ENCODE measurements around the gene RPP25.
"Not testable (repeated sequence)": the region's sequence is repeated elsewhere in the genome, so short reads cannot be mapped to it uniquely, and the experiment has no call there.

The RPP25 gene

DNA sequence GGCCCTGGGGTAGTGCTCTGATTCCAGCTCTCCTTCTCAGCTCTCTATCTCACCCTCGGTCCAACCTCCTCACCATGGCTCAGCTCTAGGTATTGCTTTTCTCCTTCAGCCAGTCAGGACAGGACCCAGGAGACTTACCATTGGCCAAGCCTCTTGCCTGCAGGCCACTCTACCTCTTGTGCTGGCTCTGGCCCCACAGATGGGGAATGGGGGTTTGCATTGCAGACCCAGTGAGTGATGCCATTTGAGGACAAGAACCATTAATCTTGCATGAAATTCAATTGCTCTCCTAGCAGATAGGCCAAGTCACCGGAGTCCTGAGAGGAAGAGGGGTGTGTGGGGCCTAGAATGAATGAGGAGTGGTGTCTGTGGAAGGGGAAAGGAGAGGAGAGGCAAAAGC, 6.1 kb upstream of the RPP25 start:
- DNase-seq (ENCODE audit: low read depth in 2 of 2): no peak

DNA sequence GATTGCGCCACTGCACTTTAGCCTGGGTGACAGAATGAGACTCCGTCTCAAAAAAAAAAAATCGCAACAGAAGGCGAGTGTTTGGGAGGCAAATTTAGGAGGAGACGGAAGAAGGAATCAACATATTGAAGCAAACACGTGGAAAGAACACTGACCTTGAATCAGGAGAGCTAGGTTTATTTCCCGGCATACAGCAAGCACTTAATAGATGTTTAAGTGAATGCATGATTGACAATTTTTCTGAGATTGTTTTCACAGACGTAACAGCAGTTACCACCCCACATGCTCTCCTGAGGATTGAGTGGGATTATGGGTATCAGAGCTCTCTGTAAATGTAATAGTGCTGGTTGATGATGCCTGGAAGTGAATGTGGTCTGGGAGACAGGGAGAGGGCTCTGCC, 5.6 kb upstream of the RPP25 start:
- DNase-seq (ENCODE audit: low read depth in 2 of 2): no peak

DNA sequence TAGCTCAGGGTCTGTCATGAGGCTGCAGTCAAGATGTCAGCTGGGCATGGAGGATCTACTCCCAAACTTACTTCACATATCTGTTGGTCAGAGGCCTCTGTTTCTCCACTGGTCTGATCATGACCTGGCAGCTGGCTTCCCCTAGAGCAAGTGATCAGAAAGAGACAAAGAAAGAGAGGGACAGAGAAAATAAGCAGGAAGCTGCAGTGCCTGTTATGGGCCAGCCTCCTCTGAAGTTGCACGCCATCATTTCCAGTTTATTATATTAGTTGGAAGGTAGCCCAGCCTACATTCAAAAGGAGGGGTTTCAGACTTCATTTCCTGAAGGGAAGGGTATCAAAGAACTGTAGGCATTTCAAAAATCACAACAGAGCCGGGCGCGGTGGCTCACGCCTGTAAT, 5.0 kb upstream of the RPP25 start:
- no peak for DNase-seq (ENCODE audit: low read depth in 2 of 2)

DNA sequence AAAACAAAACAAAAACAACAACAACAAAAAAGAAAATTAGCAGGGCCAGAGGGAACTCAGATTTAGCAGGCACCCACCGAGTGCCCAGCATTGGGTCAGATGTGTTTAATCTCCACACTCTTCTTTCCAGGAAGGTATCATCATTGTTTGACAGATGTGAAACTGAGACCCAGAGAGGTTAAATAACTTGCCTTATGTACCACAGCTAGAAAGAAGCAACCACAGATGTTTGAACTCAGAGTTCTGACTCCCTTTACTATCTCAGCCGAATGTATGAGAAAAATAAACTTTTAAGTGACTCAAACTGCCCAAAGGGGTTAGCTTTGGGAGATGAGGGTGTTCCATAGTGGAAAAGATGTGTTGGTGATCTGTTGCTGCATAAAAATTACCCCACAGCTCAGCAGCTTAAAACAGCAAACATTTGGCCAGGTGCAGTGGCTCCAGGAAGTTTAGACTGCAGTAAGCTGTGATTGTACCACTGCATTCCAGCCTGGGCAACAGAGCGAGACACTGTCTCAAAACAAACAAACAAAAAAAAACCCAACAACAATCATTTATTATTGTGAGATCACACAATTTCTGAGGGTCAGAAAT, 4.5 kb upstream of the RPP25 start:
- no peak for DNase-seq (ENCODE audit: low read depth in 2 of 2)

DNA sequence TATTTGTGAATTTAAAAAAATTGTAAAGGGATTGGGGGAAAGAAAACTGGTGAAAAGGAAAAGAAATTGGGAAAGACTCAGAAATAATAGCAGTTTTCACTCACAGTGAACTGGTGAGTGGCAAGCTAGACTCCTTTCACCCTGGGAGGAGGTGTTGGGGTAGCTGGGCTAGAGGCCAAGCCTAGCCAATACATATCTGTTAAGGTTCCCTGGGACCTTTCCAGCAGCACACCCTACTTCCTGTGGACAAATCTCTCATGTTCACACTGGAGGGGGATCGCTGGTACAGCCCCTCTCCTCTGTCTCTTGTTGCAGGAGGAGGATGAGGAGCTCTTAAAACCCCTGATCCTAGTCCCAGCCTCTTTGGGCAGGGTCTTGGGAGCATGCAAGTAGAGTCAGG, 3.7 kb upstream of the RPP25 start:
- no peak for DNase-seq (ENCODE audit: low read depth in 2 of 2)

DNA sequence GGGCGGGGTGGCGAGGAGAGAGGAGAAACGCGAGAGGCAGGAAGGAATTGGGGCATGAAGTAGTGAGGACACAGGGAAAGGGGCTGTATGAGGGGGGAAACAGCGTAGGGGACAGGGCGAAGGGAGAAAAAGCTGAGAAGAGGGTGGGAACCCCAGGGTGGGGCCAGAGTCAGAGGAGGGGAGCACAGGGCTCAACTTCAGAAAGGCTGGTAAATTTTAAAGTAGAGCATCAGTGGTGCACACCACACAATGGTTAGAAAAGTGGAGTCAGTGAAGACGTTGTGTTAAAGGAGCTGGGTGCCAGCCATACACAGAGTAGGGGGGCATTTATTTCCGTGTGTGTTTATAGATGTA, 3.0 kb upstream of the RPP25 start:
- DNase-seq (ENCODE audit: low read depth in 2 of 2): no peak

DNA sequence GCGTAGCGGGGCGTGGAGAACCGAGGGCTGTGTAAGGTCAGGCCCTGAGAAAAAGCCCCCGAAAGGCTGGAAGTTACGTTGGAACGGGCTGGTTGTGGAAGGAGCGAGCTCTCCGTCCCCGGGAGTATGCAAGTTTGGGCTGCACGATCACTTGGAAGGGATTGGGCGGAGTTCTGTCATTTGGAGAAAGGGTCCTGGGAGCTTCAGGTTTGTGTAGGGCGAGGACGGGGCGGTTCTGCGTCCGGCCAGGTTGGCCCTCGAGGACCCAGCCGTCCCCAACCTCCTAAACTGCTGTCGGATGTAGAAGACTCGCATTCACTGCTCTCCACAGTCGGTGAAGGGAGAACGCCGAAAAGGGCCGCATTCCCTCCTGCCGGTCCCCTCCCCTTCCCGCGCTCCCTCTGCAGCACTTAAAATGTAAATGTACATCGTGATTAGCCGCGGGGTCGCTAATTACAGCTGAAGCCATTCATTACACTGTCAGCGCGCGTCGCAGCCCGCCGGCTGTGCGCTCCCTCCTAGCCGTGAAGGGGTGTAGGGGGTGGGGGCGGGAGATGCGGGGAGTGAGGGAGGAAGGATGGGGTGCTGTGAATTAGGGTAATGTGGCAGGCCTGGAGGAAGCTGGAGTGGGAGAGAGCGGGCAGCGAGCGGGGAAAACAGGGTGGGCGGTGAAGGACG, 2.5 kb upstream of the RPP25 start:
- no peak for DNase-seq (ENCODE audit: low read depth in 2 of 2)

DNA sequence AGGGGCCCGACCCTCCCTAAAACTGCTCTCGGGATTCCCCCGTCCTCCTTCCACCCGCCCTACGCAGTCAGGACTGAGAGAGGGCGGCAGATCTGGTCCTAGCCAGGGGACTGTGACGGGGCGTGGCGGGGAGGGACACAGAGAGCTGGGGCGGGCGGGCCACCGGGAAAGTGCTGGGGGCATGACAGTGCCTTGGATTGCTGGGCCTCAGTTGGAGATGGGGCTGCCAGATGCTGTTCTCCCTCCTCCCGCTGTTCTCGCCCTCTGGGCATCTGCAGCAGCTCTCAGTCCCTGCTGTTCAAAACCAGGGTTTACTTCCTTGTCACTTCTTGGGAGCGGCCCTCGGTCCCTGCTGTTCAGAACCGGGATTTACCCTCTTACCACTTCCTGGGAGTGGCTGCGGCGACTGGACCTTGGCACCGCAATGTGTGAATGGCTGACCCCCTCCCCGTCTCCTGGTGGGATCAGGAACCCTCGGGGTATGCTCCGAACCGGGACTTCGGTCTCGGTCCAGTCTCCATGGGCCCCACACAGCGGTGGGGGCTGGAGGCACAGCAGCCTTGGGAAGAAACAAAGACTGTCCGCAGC, 1.8 kb upstream of the RPP25 start:
- DNase-seq (ENCODE audit: low read depth in 2 of 2): no peak

DNA sequence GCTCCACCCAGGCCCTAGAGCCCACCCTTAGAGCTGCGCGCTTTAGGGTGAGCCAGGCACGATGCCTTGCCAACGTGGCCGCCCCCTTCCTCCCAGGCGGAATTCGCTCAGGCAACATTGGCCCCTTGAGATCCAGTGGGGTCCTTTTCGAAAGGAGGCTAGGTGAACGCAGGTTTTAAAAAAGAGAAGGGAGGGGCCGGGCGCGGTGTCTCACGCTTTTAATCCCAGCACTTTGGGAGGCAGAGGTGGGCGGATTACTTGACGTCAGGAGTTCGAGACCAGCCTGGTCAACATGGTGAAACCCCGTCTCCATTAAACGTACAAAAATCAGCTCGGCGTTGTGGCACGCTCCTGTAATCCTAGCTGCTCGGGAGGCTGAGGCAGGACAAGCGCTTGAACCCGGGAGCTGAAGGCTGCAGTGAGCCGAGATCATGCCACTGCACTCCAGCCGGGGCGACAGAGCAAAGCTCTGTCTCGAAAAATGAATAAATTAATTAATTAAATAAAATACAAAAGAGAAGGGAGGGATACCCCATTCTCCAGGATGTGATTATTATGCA, 984 bp upstream of the RPP25 start:
- DNase-seq (ENCODE audit: low read depth in 2 of 2): no peak

DNA sequence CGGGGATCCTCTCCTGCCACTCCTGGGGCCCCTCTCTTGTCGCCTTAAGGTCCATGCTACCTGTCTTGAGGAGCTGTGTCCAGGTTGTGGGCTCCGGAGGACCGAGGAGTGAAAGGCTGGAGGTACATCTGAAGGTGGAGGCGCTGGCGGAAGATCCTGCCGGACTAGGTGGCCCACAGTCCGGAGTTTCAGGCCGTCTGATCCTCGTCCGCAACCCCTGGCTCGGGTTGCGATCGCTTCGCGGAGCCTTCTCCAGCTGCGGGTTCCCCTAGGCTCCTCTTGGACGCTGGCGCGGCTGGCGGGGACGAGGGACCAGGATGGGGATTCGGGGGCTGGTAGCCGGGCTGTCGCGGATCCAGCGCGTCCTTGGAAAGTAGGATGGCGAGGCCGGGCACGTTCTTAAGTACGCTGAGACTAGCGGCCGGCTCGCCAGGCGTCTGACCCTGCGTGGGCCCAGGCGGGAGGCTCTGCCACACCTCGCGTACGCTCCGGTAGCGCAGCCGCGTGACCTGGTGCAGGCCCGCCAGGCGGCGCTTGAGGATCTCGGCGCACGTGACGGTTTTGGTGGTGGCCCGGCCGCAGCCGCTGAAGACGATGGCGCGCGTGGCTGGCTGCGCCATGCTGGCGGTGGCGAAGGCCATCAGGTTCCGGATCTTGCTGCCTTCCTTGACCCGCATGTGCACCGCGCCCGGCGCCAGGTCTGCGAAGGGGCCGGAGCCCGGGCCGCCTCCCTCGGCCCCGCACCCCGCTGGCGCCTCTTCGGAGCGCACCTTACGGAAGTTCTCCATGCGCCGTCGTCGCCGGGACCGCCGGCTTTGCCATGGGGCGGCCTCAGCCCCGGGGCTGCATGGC, 550 bp downstream of the RPP25 start:
- DNase-seq (ENCODE audit: low read depth in 2 of 2): peak; percentile 41 to 67

DNA sequence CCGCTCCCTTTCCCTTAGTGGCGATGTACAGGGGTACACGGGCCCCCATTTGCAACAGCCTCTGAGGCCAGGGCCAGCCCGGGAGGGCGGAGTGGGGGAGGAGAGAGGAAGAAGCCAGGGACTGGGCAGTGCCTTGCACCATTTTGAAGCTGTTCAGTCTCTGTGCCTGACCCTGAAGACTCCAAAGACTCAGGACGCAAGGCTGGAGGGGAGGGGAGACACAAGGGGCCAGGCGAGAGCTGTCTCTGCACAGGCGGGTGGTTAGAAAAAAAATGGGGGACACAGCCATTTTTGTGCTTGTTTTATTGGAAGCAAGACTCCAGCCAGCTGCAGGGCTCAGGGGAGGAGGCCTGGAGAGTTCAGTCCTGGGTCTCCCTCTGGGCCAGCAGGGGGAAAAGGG, 1.6 kb downstream of the RPP25 start:
- no peak for DNase-seq (ENCODE audit: low read depth in 2 of 2)

DNA sequence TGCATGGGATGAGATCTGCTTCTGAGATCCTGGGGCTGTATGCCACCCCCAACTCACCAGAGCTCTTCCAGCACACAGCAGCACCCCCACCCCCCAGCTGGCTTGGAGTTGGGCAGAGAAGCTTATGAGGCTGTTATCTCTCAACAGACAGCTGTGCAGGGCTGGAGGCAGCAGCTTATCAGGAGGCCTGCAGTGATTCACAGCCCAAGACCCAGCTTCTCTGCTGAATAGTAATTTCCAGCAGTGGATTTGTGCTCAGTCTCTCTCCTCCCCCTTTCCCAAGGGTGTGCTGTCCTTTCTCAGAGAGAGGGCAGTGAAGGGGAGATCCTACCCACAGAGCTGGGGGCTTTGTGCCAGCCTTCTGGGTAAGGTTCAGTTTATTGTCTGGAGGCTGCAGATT, 2.1 kb downstream of the RPP25 start:
- DNase-seq (ENCODE audit: low read depth in 2 of 2): no peak

DNA sequence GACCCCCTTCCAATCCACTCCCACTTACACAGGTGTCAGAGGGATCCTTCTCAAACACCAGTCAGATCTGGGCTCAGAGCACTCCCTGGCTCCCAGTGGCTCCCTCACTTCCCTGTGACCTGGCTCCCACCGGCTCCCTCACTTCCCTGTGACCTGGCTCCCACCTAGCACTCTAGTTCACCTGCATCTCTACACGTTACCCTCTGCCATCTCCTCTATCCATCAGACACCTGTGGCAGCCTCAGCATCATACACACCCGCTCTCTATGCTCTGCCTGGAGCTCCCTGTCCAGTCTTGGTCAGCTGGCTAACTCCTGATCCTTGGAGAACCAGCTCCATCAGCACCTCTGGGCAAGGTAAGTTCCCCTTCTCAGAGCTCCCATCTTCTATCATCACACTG, 5.6 kb downstream of the RPP25 start:
- no peak for DNase-seq (ENCODE audit: low read depth in 2 of 2)

DNA sequence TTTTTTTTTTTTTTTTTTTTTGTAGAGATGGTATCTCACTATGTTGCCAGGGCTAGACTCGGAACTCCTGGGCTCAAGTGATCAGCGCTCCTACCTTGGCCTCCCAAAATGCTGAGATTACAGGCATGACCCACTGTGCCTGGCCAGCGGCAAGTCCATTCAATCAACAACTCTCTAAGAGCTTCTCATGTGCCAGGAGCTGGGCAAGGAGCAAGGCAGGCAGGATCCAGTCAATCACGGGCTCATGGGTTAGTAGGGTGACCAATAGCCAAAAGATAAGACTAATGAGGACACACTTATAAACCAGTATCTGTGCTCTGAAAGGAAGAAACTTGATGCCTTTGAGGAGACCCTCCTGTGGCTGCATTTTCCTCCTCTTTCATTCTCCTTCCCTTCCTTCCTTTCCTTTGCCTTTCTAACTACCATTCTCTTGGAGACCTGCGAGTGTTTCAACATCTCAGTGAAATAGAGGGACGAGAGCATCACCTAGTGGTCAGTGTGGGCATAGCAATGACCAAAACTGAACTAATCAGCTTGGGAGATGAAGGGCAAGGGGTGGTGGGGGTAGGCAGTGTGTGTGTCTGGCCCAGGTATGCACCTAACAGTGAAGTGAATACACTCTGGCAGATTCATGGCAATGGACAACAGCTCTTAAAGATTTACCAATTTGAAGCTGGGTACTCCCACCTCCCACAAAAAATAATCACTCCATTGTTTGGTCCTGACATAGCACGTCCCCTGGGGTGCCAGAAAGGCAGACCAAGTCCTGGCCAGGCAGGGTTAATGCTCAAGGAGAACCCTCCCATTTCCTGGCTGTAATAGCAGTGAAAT, 6.3 kb downstream of the RPP25 start:
- peak; percentile 54 to 82 for DNase-seq (ENCODE audit: low read depth in 2 of 2)

DNA sequence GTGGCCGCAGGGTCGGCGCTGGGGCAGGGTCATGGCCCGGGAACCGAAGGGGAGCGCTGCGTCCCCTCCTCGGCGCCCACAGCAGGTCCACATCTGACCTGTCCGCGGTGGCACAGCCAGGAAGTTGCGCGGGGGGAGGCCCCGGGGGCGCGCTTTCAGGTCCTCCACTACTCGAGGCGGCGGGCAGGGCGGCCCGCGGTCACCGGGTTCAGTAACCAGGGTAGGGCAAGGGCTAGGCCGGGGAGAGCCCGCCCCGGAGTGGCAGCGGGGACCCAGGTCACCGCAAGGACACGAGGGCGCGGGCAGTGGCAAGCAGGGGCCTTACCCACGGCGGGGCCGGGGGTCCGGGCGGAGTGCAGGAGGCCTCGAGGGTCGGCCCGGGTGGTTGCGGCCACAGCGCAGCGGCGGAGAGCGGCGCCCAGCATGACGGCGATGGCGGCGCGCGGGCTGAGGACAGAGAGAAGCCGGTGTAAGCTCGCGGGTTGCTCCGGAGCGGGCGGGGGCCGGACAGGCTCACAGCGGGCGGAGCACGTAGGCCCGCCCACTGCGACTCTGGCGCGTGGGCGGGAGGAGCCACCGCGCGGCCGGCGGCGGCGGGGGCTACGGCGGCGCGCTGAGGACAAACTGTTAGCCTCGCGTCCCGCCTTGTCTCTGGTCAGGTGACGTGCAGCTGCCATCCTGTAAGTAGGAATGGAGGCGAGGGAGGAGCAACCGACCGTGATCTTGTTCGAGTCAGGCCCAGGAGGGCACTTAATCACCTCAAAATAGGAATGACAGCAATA, 18.8 kb downstream of the RPP25 start, which contains the start of gene COX5A:
Gene COX5A (minus strand): TSS at position 484 of the 782 bp plus-strand sequence. CDS start 59 bp downstream, at position 425.
- peak; percentile 83 to 86 for DNase-seq (ENCODE audit: low read depth in 2 of 2)

DNA sequence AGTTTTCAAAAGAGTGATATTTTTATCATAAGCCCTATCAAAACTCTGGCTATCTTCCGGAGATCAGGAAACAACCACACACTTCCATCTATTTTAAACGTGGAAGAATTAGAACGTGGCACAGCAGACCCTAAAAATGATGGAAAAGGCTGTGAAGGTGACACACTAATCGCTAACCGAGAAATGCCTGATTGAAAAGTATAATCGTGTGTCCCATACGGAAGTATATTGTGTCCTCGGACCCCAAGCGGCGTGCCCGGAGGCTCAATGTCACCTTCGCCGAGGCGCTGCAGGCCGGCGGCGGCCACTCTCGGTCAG, 19.3 kb downstream of the RPP25 start:
- no peak for DNase-seq (ENCODE audit: low read depth in 2 of 2)

DNA sequence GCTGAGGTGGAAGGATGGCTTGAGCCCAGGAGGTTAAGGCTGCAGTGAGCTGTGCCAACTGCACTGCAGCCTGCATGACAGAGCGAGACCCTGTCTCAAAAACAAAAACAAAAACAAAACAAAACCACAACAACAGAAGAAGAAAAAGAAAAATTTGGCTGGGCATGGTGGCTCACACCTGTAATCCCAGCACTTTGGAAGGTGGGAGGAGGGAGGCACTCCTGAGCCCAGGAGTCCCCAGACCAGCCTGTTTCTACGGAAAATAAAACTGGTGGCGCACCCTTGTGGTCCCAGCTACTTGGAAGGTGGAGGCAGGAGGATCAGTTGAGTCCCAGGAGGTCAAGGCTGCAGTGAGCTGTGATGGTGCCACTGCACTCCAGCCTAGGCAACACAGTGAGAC, 21.4 kb downstream of the RPP25 start:
- DNase-seq (ENCODE audit: low read depth in 2 of 2): not testable (repeated sequence)

DNA sequence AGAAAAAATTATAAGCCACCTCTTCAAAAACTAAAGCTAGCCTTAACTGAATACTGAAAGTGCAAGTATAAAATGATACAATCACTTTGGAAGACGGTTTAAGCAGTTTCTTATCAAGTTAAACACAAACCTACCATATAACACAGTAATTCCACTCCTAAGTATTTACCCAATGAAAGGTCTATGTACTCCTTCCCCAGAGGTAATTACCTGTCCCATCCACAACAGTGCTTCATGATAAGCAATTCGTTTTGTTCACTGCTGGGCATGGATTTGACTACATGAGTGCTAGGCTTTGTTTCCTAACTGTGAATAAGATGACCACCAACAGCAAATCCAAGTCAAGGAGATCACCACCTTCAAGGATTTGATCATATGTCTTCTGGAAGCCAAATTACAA, 23.0 kb downstream of the RPP25 start:
- DNase-seq (ENCODE audit: low read depth in 2 of 2): no peak

DNA sequence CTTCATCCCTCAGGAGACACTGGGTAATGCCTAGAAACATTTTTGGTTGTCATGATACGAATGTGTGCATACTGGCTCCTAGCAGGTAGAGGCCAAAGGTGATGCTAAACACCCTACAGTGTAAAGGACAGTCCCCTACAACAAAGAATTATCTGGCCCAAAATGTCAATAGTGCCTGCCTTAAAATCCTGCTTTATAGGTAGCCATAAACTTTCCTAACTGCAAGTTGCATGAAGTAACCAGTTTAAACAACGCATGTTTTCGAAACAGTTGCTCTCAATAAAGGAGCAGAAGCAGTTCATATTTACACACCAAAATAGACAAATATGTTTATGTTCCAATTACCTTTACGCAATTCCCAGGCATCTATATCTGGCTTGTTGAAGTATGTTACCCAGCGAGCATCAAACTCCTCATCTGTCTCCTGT, 27.8 kb downstream of the RPP25 start:
- no peak for DNase-seq (ENCODE audit: low read depth in 2 of 2)

DNA sequence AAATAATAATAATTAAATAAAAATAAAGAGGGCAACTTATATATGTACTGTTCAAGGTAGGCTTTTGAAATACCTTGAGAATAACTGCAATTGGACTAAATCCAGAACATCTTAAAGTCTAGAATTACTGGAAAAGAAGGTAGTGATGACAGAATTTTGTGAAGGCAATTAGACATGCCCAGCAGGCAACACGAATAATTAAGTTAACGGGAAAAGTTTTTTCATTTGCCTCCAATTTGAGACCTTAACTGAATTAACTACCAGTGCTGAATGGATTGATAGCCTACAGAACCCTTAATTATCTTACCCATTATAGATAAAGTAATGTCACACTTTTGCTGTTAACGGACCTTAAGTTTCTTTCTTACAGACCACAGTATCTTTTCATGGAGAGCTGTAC, 32.0 kb downstream of the RPP25 start:
- no peak for DNase-seq (ENCODE audit: low read depth in 2 of 2)

DNA sequence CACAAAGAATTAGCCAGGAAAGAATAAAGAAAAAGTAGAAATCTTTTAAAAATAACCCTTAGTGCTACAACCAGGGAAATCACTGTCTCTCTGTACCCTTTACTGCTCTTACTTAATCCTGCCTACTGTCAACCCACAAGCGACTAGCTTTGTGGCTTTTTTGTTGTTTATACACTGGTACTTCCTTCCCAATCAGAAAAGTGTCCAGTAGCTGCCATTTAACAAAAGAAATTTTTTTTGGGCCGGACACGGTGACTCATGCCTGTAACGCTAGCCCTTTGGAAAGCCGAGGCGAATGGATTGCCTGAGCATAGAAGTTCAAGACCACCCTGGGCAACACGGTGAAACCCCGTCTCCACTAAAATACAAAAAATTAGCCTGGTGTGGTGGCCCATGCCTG, 36.1 kb downstream of the RPP25 start:
- no peak for DNase-seq (ENCODE audit: low read depth in 2 of 2)
